ENCODE measurements around the gene CA4.

Gene CA4

GRCh38 chr17:60161598-60162330, 12.0 kb downstream of the CA4 start:
- FAIRE-seq (no peak), DNase-seq (ENCODE audit: insufficient read length, low spot score) (no peak)
- no peak for TF ChIP-seq CTCF (IDR thresholded peaks at IDR 0.05; ENCODE audit: insufficient read depth, missing control alignments)

- DNase-seq (ENCODE audit: insufficient read length, low spot score), result no peak
- no peak for FAIRE-seq
Observed at GRCh38 chr17:60163108-60163784, 13.5 kb downstream of the CA4 start.

GRCh38 chr17:60164164-60164563, 14.4 kb downstream of the CA4 start:
- DNase-seq (ENCODE audit: insufficient read length, low spot score) (no peak), FAIRE-seq (no peak)

More at GRCh38 chr17:60163108-60163784, 13.5 kb downstream of the CA4 start:
- peak; percentile 40 for TF ChIP-seq CTCF (IDR thresholded peaks at IDR 0.05; ENCODE audit: insufficient read depth, missing control alignments)

GRCh38 chr17:60164697-60165096, 14.9 kb downstream of the CA4 start:
- DNase-seq (ENCODE audit: insufficient read length, low spot score) (no peak), FAIRE-seq (no peak)
- TF ChIP-seq CTCF (IDR thresholded peaks at IDR 0.05; ENCODE audit: insufficient read depth, missing control alignments), result no peak

More at GRCh38 chr17:60164164-60164563, 14.4 kb downstream of the CA4 start:
- no peak for TF ChIP-seq CTCF (IDR thresholded peaks at IDR 0.05; ENCODE audit: insufficient read depth, missing control alignments)

- no peak for FAIRE-seq
- no peak for DNase-seq (ENCODE audit: insufficient read length, low spot score)
- TF ChIP-seq CTCF (IDR thresholded peaks at IDR 0.05; ENCODE audit: insufficient read depth, missing control alignments), result no peak
Observed at GRCh38 chr17:60165223-60165622, 15.4 kb downstream of the CA4 start.

GRCh38 chr17:60165971-60166370, 16.2 kb downstream of the CA4 start:
- DNase-seq (ENCODE audit: insufficient read length, low spot score), result no peak
- FAIRE-seq, result no peak
- no peak for TF ChIP-seq CTCF (IDR thresholded peaks at IDR 0.05; ENCODE audit: insufficient read depth, missing control alignments)
